ENCODE data around the gene PRR5L.

GRCh38 chr11:36271794-36272407 lies 24.2 kb upstream of the PRR5L start:
- TF ChIP-seq CTCF (IDR thresholded peaks at IDR 0.05) (no peak), POLR2A (IDR thresholded peaks at IDR 0.05) (no peak)

Measured in tibial nerve (tissue), 3 donors.